Measurements from ENCODE around the gene FAM174B. TPM values are rescaled to one million over a fixed set of nuclear protein-coding genes. Genes with fewer than 3 reads are reported as not detected.

Gene FAM174B
- total and polyA plus RNA-seq, 2 donors (not counting 1 experiment from before 2014, with no cell fraction given), result 0.03 to 1.9 TPM

DNA sequence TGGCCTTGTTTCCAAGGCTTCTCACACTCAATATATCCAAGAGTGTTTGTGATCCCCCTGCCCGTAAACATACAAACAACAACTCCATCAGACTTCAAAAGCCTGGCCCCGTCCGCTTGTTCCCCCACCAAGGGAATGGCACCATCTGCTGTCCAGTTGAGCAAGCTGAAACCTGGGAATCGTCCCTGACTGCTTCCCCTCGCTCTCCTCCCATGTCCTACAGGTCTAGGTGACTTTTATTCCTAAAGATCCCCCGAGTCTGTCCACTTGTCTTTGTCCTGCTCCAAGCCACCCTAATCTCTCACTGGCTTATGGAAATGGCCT, 27.9 kb upstream of the FAM174B start:
- Histone ChIP-seq H3K4me1 (ENCODE audit: control insufficient read depth in 2 of 2, insufficient read depth in 2 of 2, low read length in 2 of 2) (no peaks in the 10 kb centered on the region), H3K9me3 (ENCODE audit: control extremely low read depth in 1 of 3, control insufficient read depth in 2 of 3, insufficient read depth in 1 of 3, low read length in 2 of 3) (peaks cover 0 to 5% (median under 1%) of the 10 kb centered on the region in 3 donors), H3K79me2 (ENCODE audit: control insufficient read depth, insufficient read depth, low read length) (no peaks in the 10 kb centered on the region), H3K4me3 (ENCODE audit: control extremely low read depth in 1 of 5, extremely low read depth in 1 of 5, insufficient read depth in 1 of 5, low read depth in 2 of 5, low read length in 4 of 5) (no peak overlapping the region), H3K27ac (ENCODE audit: low read length in 2 of 2) (no peak overlapping the region), H2AFZ (ENCODE audit: insufficient read depth, low read depth, low read length, poor library complexity, severe bottlenecking) (no peak overlapping the region), H3K36me3 (replicated peaks in 1 of 2; ENCODE audit: control extremely low read depth in 1 of 2, control insufficient read depth in 1 of 2, extremely low read depth in 1 of 2, insufficient read depth in 2 of 2, low read length in 1 of 2) (no peaks in the 10 kb centered on the region), H4K20me1 (ENCODE audit: control insufficient read depth, insufficient read depth, low read length, poor library complexity, severe bottlenecking) (no peaks in the 10 kb centered on the region), H3K9ac (ENCODE audit: low read length) (no peak overlapping the region), H3K27me3 (replicated peaks in 1 of 4; ENCODE audit: control extremely low read depth in 1 of 4, control insufficient read depth in 3 of 4, insufficient read depth in 4 of 4, low read length in 3 of 4) (no peaks in the 10 kb centered on the region), H3K4me2 (replicated peaks; ENCODE audit: low read depth, low read length, poor library complexity, severe bottlenecking) (no peak overlapping the region)
- Mint-ChIP-seq H3K4me1 (no peaks in the 10 kb centered on the region), H3K4me3 (no peak overlapping the region), H3K27me3 (peaks cover 39% of the 10 kb centered on the region), H3K9me3 (ENCODE audit: insufficient read depth) (peaks cover 6% of the 10 kb centered on the region), H3K27ac (no peak overlapping the region)
- no peak for TF ChIP-seq EZH2 (IDR thresholded peaks at IDR 0.05; ENCODE audit: borderline replicate concordance, insufficient read depth, low read depth, low read length, poor library complexity, severe bottlenecking)
- DNase-seq, result no peak
- intact Hi-C loops (cut with micrococcal nuclease), result no loop called here
- 49% methylated on average over 6 of the region's 6 CpGs for WGBS (ENCODE audit: insufficient coverage)
- CTCF ChIA-PET, result no interaction called here
- POLR2A ChIA-PET, result no interaction called here
- no peak for ATAC-seq (ENCODE audit: low read depth)

DNA sequence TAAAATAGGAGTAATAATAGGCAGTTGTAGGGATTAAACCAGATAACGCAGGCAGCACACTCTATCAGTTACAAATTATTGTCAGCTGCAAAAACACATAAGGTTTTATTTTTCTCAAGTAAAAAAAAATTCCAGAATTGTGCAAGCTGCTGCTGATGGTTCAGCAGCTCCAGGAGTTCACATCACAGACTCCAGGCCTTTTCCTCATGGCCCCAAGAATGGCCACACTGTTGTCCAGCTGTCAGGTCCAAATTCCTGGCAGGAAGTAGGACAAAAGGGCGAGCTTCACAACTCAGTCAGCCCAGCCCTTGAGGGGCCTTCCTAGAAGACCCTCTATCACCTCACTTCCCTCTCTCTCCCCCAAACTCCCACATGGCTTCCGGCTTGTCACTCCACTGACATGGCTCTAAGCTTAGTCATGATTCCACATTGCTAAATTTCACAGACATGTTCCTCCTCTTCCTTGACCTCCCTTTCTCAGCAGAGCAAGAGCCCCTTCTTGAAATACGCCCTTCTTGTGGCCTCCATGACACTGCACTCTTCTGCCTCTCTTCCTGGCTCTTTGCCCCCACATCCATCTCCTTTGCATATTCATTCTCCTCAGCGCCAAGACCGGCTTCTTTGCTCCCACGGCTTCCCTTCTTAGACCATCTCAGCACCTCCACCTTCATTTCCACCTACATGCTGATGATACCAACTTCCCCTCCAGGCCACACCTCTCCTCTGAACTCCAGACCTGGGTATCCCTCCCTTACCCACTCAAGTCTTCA, 27.4 kb upstream of the FAM174B start:
- DNase-seq (no peak), ATAC-seq (ENCODE audit: low read depth) (no peak)
- Histone ChIP-seq H3K9me3 (ENCODE audit: control extremely low read depth in 1 of 3, control insufficient read depth in 2 of 3, insufficient read depth in 1 of 3, low read length in 2 of 3) (no peaks in the 10 kb centered on the region), H3K4me2 (replicated peaks; ENCODE audit: low read depth, low read length, poor library complexity, severe bottlenecking) (no peak overlapping the region), H3K9ac (ENCODE audit: low read length) (no peak overlapping the region), H3K27me3 (replicated peaks in 1 of 4; ENCODE audit: control extremely low read depth in 1 of 4, control insufficient read depth in 3 of 4, insufficient read depth in 4 of 4, low read length in 3 of 4) (peaks cover 0 to 2% (median 0%) of the 10 kb centered on the region in 4 experiments), H3K36me3 (replicated peaks in 1 of 2; ENCODE audit: control extremely low read depth in 1 of 2, control insufficient read depth in 1 of 2, extremely low read depth in 1 of 2, insufficient read depth in 2 of 2, low read length in 1 of 2) (no peaks in the 10 kb centered on the region), H3K27ac (ENCODE audit: low read length in 2 of 2) (no peak overlapping the region), H3K4me1 (ENCODE audit: control insufficient read depth in 2 of 2, insufficient read depth in 2 of 2, low read length in 2 of 2) (no peaks in the 10 kb centered on the region), H4K20me1 (ENCODE audit: control insufficient read depth, insufficient read depth, low read length, poor library complexity, severe bottlenecking) (no peaks in the 10 kb centered on the region), H2AFZ (ENCODE audit: insufficient read depth, low read depth, low read length, poor library complexity, severe bottlenecking) (no peak overlapping the region), H3K79me2 (ENCODE audit: control insufficient read depth, insufficient read depth, low read length) (no peaks in the 10 kb centered on the region), H3K4me3 (ENCODE audit: control extremely low read depth in 1 of 5, extremely low read depth in 1 of 5, insufficient read depth in 1 of 5, low read depth in 2 of 5, low read length in 4 of 5) (no peak overlapping the region)
- Mint-ChIP-seq H3K27ac (no peak overlapping the region), H3K27me3 (peaks cover 39% of the 10 kb centered on the region), H3K4me1 (no peaks in the 10 kb centered on the region), H3K9me3 (ENCODE audit: insufficient read depth) (peaks cover 3% of the 10 kb centered on the region), H3K4me3 (no peak overlapping the region)
- WGBS (ENCODE audit: insufficient coverage), result 74% methylated on average over 6 of the region's 7 CpGs
- ChIA-PET POLR2A (no interaction called here), CTCF (no interaction called here)
- intact Hi-C loops (cut with micrococcal nuclease), result no loop called here
- TF ChIP-seq, protein P1, sequence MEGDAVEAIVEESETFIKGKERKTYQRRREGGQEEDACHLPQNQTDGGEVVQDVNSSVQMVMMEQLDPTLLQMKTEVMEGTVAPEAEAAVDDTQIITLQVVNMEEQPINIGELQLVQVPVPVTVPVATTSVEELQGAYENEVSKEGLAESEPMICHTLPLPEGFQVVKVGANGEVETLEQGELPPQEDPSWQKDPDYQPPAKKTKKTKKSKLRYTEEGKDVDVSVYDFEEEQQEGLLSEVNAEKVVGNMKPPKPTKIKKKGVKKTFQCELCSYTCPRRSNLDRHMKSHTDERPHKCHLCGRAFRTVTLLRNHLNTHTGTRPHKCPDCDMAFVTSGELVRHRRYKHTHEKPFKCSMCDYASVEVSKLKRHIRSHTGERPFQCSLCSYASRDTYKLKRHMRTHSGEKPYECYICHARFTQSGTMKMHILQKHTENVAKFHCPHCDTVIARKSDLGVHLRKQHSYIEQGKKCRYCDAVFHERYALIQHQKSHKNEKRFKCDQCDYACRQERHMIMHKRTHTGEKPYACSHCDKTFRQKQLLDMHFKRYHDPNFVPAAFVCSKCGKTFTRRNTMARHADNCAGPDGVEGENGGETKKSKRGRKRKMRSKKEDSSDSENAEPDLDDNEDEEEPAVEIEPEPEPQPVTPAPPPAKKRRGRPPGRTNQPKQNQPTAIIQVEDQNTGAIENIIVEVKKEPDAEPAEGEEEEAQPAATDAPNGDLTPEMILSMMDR (IDR thresholded peaks at IDR 0.05), result no peak
- TF ChIP-seq EZH2 (IDR thresholded peaks at IDR 0.05; ENCODE audit: borderline replicate concordance, insufficient read depth, low read depth, low read length, poor library complexity, severe bottlenecking), result no peak
